SK-N-SH treated with all-trans-retinoic acid at 6 μM for 48 hours (cell line): ENCODE measurements around the gene TNFRSF1A.
"Not testable (repeated sequence)": the region's sequence is repeated elsewhere in the genome, so short reads cannot be mapped to it uniquely, and the experiment has no call there.

Experiments
- ATAC-seq: fragments of 200-7000 bp; cut with Tn5 transposase; 3 replicates; pipeline ENCODE4 v1.9.1; 2020; ENCODE audit warnings: mild to moderate bottlenecking, moderate library complexity
- ARNTL ChIP-seq: fragments of 450-650 bp; formaldehyde crosslinking; IDR thresholded peaks from 2 replicates; pipeline ENCODE4 v1.5.0; 2020; ENCODE audit warnings: low read depth, mild to moderate bottlenecking, moderate library complexity, borderline replicate concordance
- BACH2 ChIP-seq: fragments of 250-450 bp; sonication (Bioruptor Pico); IDR thresholded peaks from 2 replicates; pipeline ENCODE4 v1.9.0; 2021; ENCODE audit warnings: mild to moderate bottlenecking, borderline replicate concordance
- CREB5 ChIP-seq: fragments of 250-450 bp; sonication (Bioruptor Pico); IDR thresholded peaks from 2 replicates; pipeline ENCODE4 v1.5.1; 2020; ENCODE audit warnings: low read depth, mild to moderate bottlenecking, moderate library complexity
- CSDC2 ChIP-seq: fragments of 250-450 bp; sonication (Bioruptor Pico); IDR thresholded peaks from 2 replicates; pipeline ENCODE4 v1.5.0; 2020; ENCODE audit warnings: mild to moderate bottlenecking, moderate library complexity
- ESRRG ChIP-seq: fragments of 250-450 bp; sonication (Bioruptor Pico); IDR thresholded peaks from 2 replicates; pipeline ENCODE4 v1.6.1; 2021; ENCODE audit warnings: mild to moderate bottlenecking
- GLIS3 ChIP-seq: fragments of 250-450 bp; sonication (Bioruptor Pico); IDR thresholded peaks from 2 replicates; pipeline ENCODE4 v1.5.0; 2020; ENCODE audit warnings: mild to moderate bottlenecking, moderate library complexity
- ISL1 ChIP-seq: fragments of 250-450 bp; sonication (Bioruptor Pico); IDR thresholded peaks from 2 replicates; pipeline ENCODE4 v2.1.2; 2022; ENCODE audit warnings: mild to moderate bottlenecking, moderate library complexity
- OSR1 ChIP-seq: fragments of 250-450 bp; sonication (Bioruptor Pico); IDR thresholded peaks from 2 replicates; pipeline ENCODE4 v1.8.0; 2022; ENCODE audit warnings: moderate library complexity, mild to moderate bottlenecking, inconsistent platforms
- PPARA ChIP-seq: fragments of 250-450 bp; sonication (Bioruptor Pico); IDR thresholded peaks from 2 replicates; pipeline ENCODE4 v1.5.0; 2020; ENCODE audit warnings: mild to moderate bottlenecking, borderline replicate concordance
- RARB ChIP-seq: fragments of 250-450 bp; sonication (Bioruptor Pico); IDR thresholded peaks from 2 replicates; pipeline ENCODE4 v1.8.0; 2021; ENCODE audit warnings: mild to moderate bottlenecking, moderate library complexity
- SNAI2 ChIP-seq: fragments of 250-450 bp; sonication (Bioruptor Pico); IDR thresholded peaks from 2 replicates; pipeline ENCODE4 v1.5.0; 2020; ENCODE audit warnings: mild to moderate bottlenecking, moderate library complexity
- TCF4 ChIP-seq: fragments of 250-450 bp; sonication (Bioruptor Pico); IDR thresholded peaks from 2 replicates; pipeline ENCODE4 v1.8.0; 2021; ENCODE audit warnings: mild to moderate bottlenecking, moderate library complexity, borderline replicate concordance
- TOX ChIP-seq: fragments of 250-450 bp; sonication (Bioruptor Pico); IDR thresholded peaks from 2 replicates; pipeline ENCODE4 v1.8.0; 2021; ENCODE audit warnings: mild to moderate bottlenecking, moderate library complexity, borderline replicate concordance
- ZC3H10 ChIP-seq: fragments of 250-450 bp; sonication (Bioruptor Pico); IDR thresholded peaks from 2 replicates; pipeline ENCODE4 v1.5.1; 2021; ENCODE audit warnings: mild to moderate bottlenecking, moderate library complexity
- ZFP3 ChIP-seq: fragments of 250-450 bp; sonication (Bioruptor Pico); IDR thresholded peaks from 2 replicates; pipeline ENCODE4 v1.5.0; 2020; ENCODE audit warnings: mild to moderate bottlenecking, moderate library complexity
- ZFP30 ChIP-seq: fragments of 450-650 bp; formaldehyde crosslinking; IDR thresholded peaks from 2 replicates; pipeline ENCODE4 v1.5.0; 2022; ENCODE audit warnings: mild to moderate bottlenecking, moderate library complexity
- ZNF565 ChIP-seq: fragments of 450-650 bp; formaldehyde crosslinking; conservative IDR thresholded peaks from 2 replicates; pipeline ENCODE4 v1.5.0; 2020; ENCODE audit warnings: low read depth, mild to moderate bottlenecking, moderate library complexity
- ZNF70 ChIP-seq: fragments of 450-650 bp; formaldehyde crosslinking; IDR thresholded peaks from 2 replicates; pipeline ENCODE4 v1.5.0; 2020; ENCODE audit warnings: mild to moderate bottlenecking, moderate library complexity
- ZNF8 ChIP-seq: fragments of 450-650 bp; formaldehyde crosslinking; IDR thresholded peaks from 2 replicates; pipeline ENCODE4 v1.5.0; 2020; ENCODE audit warnings: mild to moderate bottlenecking, moderate library complexity
- TF ChIP-seq, protein P1 (sequence below): fragments of 250-450 bp; sonication (Bioruptor Pico); IDR thresholded peaks from 2 replicates; pipeline ENCODE4 v1.8.0; 2020; ENCODE audit warnings: mild to moderate bottlenecking, moderate library complexity, borderline replicate concordance
- TF ChIP-seq, protein P2 (sequence below): fragments of 250-450 bp; sonication (Bioruptor Pico); IDR thresholded peaks from 2 replicates; pipeline ENCODE4 v1.5.0; 2020; ENCODE audit warnings: mild to moderate bottlenecking, moderate library complexity
- TF ChIP-seq, protein P3 (sequence below): fragments of 250-450 bp; sonication (Bioruptor Pico); IDR thresholded peaks from 2 replicates; pipeline ENCODE4 v1.8.0; 2021; ENCODE audit warnings: low read depth, mild to moderate bottlenecking, moderate library complexity, borderline replicate concordance

Gene TNFRSF1A

GRCh38 chr12:6294156-6295093 lies 47.5 kb downstream of the TNFRSF1A start:
- ATAC-seq: peak; percentile 70
- TF ChIP-seq ARNTL (CRISPR knock-in tag) (no peak), PPARA (CRISPR knock-in tag) (no peak), CSDC2 (CRISPR knock-in tag) (no peak), BACH2 (CRISPR knock-in tag) (no peak), TOX (CRISPR knock-in tag) (no peak), TCF4 (no peak), RARB (CRISPR knock-in tag) (no peak), ZNF565 (no peak), ZNF70 (CRISPR knock-in tag) (no peak), ISL1 (no peak), SNAI2 (CRISPR knock-in tag) (no peak), ZC3H10 (CRISPR knock-in tag) (no peak), ZFP3 (CRISPR knock-in tag) (no peak), ZFP30 (CRISPR knock-in tag) (no peak), ESRRG (CRISPR knock-in tag) (no peak), ZNF8 (no peak), CREB5 (CRISPR knock-in tag) (no peak)
- TF ChIP-seq, protein P1, sequence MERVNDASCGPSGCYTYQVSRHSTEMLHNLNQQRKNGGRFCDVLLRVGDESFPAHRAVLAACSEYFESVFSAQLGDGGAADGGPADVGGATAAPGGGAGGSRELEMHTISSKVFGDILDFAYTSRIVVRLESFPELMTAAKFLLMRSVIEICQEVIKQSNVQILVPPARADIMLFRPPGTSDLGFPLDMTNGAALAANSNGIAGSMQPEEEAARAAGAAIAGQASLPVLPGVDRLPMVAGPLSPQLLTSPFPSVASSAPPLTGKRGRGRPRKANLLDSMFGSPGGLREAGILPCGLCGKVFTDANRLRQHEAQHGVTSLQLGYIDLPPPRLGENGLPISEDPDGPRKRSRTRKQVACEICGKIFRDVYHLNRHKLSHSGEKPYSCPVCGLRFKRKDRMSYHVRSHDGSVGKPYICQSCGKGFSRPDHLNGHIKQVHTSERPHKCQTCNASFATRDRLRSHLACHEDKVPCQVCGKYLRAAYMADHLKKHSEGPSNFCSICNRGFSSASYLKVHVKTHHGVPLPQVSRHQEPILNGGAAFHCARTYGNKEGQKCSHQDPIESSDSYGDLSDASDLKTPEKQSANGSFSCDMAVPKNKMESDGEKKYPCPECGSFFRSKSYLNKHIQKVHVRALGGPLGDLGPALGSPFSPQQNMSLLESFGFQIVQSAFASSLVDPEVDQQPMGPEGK (CRISPR knock-in tag): no peak
- TF ChIP-seq, protein P2, sequence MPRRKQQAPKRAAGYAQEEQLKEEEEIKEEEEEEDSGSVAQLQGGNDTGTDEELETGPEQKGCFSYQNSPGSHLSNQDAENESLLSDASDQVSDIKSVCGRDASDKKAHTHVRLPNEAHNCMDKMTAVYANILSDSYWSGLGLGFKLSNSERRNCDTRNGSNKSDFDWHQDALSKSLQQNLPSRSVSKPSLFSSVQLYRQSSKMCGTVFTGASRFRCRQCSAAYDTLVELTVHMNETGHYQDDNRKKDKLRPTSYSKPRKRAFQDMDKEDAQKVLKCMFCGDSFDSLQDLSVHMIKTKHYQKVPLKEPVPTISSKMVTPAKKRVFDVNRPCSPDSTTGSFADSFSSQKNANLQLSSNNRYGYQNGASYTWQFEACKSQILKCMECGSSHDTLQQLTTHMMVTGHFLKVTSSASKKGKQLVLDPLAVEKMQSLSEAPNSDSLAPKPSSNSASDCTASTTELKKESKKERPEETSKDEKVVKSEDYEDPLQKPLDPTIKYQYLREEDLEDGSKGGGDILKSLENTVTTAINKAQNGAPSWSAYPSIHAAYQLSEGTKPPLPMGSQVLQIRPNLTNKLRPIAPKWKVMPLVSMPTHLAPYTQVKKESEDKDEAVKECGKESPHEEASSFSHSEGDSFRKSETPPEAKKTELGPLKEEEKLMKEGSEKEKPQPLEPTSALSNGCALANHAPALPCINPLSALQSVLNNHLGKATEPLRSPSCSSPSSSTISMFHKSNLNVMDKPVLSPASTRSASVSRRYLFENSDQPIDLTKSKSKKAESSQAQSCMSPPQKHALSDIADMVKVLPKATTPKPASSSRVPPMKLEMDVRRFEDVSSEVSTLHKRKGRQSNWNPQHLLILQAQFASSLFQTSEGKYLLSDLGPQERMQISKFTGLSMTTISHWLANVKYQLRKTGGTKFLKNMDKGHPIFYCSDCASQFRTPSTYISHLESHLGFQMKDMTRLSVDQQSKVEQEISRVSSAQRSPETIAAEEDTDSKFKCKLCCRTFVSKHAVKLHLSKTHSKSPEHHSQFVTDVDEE: no peak
- TF ChIP-seq, protein P3, sequence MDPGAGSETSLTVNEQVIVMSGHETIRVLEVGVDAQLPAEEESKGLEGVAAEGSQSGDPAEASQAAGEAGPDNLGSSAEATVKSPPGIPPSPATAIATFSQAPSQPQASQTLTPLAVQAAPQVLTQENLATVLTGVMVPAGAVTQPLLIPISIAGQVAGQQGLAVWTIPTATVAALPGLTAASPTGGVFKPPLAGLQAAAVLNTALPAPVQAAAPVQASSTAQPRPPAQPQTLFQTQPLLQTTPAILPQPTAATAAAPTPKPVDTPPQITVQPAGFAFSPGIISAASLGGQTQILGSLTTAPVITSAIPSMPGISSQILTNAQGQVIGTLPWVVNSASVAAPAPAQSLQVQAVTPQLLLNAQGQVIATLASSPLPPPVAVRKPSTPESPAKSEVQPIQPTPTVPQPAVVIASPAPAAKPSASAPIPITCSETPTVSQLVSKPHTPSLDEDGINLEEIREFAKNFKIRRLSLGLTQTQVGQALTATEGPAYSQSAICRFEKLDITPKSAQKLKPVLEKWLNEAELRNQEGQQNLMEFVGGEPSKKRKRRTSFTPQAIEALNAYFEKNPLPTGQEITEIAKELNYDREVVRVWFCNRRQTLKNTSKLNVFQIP (CRISPR knock-in tag): no peak

GRCh38 chr12:6292606-6293005 lies 49.3 kb downstream of the TNFRSF1A start:
- TF ChIP-seq, protein P2: no peak
- TF ChIP-seq, protein P3 (CRISPR knock-in tag): no peak
- no peak for TF ChIP-seq ISL1
- no peak for TF ChIP-seq OSR1 (CRISPR knock-in tag)
- no peak for TF ChIP-seq TCF4
- no peak for TF ChIP-seq ZFP30 (CRISPR knock-in tag)
- TF ChIP-seq PPARA (CRISPR knock-in tag): no peak
- no peak for TF ChIP-seq RARB (CRISPR knock-in tag)
- TF ChIP-seq, protein P1 (CRISPR knock-in tag): no peak
- TF ChIP-seq ZNF565: no peak
- no peak for TF ChIP-seq SNAI2 (CRISPR knock-in tag)
- no peak for TF ChIP-seq ZC3H10 (CRISPR knock-in tag)
- TF ChIP-seq ZFP3 (CRISPR knock-in tag): no peak
- no peak for TF ChIP-seq GLIS3 (CRISPR knock-in tag)
- no peak for ATAC-seq

DNA sequence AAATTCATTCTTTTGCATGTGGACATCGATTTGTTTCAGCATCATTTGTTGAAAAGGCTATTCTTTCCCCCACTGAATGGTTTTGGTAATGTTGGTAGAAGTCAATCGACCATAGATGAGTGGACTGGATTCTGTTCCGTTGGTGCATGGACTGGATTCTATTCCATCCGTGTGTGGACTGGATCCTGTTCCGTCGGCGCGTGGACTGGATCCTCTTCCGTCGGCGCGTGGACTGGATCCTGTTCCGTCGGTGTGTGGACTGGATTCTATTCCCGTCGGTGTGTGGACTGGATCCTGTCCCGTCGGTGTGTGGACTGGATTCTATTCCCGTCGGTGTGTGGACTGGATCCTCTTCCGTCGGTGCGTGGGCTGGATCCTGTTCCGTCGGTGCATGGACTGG lies 52.0 kb downstream of the TNFRSF1A start:
- not testable (repeated sequence) for ATAC-seq

DNA sequence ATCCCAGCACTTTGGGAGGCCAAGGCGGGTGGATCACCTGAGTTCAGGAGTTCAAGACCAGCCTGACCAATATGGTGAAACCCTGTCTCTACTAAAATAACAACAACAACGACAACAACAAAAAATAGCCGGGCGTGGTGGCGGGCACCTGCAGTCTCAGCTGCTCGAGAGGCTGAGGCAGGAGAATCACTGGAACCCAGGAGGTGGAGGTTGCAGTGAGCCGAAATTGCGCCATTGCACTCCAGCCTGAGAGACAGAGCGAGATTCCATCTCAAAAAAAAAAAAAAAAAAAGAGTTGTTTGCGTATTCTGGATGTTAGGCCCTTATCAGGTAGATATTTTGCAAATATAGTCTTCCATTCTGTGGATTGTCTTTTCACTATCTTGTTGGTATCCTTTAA lies 52.8 kb downstream of the TNFRSF1A start:
- not testable (repeated sequence) for ATAC-seq
